Islet precursor cell (in vitro differentiated cells): ENCODE measurements around the gene FN1.

Experiments used
- DNase-seq: peaks from one replicate; pipeline ENCODE4 v3.0.0-alpha.2; 2018

FN1 gene

GRCh38 chr2:215435870-215436704, at the start of gene FN1:
TSS of gene FN1 (minus strand) at chr2:215436068. CDS start at chr2:215435802, 266 bp downstream.
- peak; percentile 99 for DNase-seq

- no peak for DNase-seq
Measured at GRCh38 chr2:215485032-215485431, 49.2 kb upstream of the FN1 start.

GRCh38 chr2:215484570-215484969, 48.7 kb upstream of the FN1 start:
- DNase-seq, result no peak

GRCh38 chr2:215483431-215483830, 47.6 kb upstream of the FN1 start:
- DNase-seq, result no peak

- no peak for DNase-seq
Measured at GRCh38 chr2:215479536-215480240, 43.8 kb upstream of the FN1 start.

- DNase-seq, result no peak
Measured at GRCh38 chr2:215479121-215479520, 43.3 kb upstream of the FN1 start.

GRCh38 chr2:215476424-215476823, 40.6 kb upstream of the FN1 start:
- DNase-seq, result no peak

- no peak for DNase-seq
Measured at GRCh38 chr2:215466097-215466909, 30.4 kb upstream of the FN1 start.

- DNase-seq, result no peak
Measured at GRCh38 chr2:215465256-215465655, 29.4 kb upstream of the FN1 start.

- no peak for DNase-seq
Measured at GRCh38 chr2:215461836-215462532, 26.1 kb upstream of the FN1 start.

- no peak for DNase-seq
Measured at GRCh38 chr2:215460682-215461382, 25.0 kb upstream of the FN1 start.

- no peak for DNase-seq
Measured at GRCh38 chr2:215455958-215456357, 20.1 kb upstream of the FN1 start.

GRCh38 chr2:215454519-215455246, 18.8 kb upstream of the FN1 start:
- DNase-seq, result no peak

GRCh38 chr2:215452725-215453124, 16.9 kb upstream of the FN1 start:
- peak; percentile 74 for DNase-seq

- DNase-seq, result no peak
Measured at GRCh38 chr2:215451012-215451756, 15.3 kb upstream of the FN1 start.

GRCh38 chr2:215450188-215451011, 14.5 kb upstream of the FN1 start:
- no peak for DNase-seq

GRCh38 chr2:215447673-215448081, 11.8 kb upstream of the FN1 start:
- no peak for DNase-seq

- no peak for DNase-seq
Measured at GRCh38 chr2:215447056-215447455, 11.2 kb upstream of the FN1 start.

- no peak for DNase-seq
Measured at GRCh38 chr2:215442401-215442787, 6.5 kb upstream of the FN1 start.
